ENCODE data around the gene ITGB6. TPM values are rescaled to one million over a fixed set of nuclear protein-coding genes. Genes with fewer than 3 reads are reported as not detected.

ITGB6 gene
- total RNA-seq, 3 donors from 2014 or later (not counting 1 experiment from before 2014, with no cell fraction given): not detected

DNA sequence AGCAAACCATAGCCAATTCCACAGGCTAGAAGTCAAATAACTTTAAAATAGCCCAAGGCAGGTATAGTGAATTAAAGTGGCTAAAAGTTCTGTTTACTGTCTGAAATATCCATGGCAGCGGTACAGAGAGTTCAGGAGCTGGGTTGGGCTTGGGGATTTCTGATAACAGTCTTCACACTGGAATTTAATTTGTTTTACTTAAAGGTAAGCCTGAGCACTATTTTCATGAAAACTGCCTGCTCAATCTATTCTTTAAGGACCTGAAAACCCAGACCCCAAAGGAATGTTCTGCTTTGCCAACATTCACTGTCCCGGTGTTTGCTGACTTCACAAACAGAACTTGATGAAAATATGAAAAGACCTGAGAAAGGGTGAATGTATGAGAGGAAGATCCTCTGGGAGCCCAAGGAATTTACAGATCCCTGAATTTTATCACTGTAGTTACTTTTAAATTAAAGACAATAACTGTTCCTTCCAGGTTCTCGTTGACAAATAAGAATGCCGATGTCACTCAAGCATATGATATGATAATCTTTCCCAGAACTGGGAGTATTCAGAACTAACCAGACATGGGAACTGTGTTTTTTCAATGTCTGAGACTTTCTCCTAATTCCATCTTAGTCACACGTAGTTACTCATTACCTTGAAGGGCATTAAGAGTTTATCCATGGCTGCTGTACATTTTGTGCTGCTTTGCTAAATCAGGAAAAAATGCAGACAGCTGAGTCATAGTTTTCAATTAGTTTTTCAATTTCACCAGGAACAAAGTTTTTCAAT is 28.3 kb upstream of the ITGB6 start:
- ATAC-seq: no peak
- no peak for DNase-seq
- H3K4me1 Mint-ChIP-seq: no peaks in the 10 kb centered on the region
- Histone ChIP-seq H3K9me3 (ENCODE audit: control insufficient read depth, insufficient read depth, low read length) (no peaks in the 10 kb centered on the region), H3K27me3 (ENCODE audit: control insufficient read depth, insufficient read depth, low read length) (no peaks in the 10 kb centered on the region), H3K27ac (ENCODE audit: low read length) (no peak overlapping the region), H3K36me3 (ENCODE audit: control insufficient read depth, insufficient read depth, low read length) (no peaks in the 10 kb centered on the region), H3K4me3 (ENCODE audit: low read length) (no peak overlapping the region), H3K4me1 (ENCODE audit: control insufficient read depth, insufficient read depth, low read length) (no peaks in the 10 kb centered on the region)
- H3K27ac Mint-ChIP-seq: no peak overlapping the region
- H3K36me3 Mint-ChIP-seq: no peaks in the 10 kb centered on the region
- H3K27me3 Mint-ChIP-seq (ENCODE audit: low read depth in 2 of 2): peaks cover 9 to 17% of the 10 kb centered on the region in 2 donors
- intact Hi-C loops (cut with micrococcal nuclease): no loop called here
- WGBS (ENCODE audit: insufficient coverage): 91% methylated on average over 5 of the region's 5 CpGs
- H3K4me3 Mint-ChIP-seq: no peak overlapping the region
- H3K9me3 Mint-ChIP-seq: no peaks in the 10 kb centered on the region
- TF ChIP-seq, protein P1, sequence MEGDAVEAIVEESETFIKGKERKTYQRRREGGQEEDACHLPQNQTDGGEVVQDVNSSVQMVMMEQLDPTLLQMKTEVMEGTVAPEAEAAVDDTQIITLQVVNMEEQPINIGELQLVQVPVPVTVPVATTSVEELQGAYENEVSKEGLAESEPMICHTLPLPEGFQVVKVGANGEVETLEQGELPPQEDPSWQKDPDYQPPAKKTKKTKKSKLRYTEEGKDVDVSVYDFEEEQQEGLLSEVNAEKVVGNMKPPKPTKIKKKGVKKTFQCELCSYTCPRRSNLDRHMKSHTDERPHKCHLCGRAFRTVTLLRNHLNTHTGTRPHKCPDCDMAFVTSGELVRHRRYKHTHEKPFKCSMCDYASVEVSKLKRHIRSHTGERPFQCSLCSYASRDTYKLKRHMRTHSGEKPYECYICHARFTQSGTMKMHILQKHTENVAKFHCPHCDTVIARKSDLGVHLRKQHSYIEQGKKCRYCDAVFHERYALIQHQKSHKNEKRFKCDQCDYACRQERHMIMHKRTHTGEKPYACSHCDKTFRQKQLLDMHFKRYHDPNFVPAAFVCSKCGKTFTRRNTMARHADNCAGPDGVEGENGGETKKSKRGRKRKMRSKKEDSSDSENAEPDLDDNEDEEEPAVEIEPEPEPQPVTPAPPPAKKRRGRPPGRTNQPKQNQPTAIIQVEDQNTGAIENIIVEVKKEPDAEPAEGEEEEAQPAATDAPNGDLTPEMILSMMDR (IDR thresholded peaks at IDR 0.05): no peak

DNA sequence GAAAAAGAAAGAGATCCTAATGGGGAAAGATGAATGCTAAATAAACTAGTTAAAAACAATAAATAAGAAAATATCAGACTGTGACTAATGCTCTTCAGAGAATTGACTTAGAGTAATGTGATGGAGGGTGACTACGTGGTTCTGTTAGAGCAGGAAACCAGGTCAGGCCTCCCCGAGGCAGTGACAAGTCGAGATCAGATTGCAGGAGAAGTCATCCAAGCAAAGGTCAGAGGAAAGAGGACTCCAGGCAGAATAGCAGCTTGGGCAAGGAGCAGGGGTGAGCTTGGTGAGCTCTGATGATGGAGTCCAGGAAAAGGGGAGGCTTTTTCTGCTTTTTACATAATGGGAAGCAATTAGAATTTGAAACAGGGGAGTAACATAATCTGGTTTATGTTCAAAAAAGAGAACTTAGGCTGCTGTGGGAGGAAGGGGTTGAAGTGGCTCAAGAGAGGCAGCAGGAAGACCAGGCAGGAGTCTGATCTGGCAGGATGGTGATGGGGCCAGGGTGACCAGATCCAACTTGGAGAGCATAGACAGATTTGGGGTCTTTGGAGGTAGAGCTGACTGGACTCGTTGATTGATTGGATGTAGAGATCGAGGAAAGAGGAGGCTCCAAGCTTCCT is 27.3 kb upstream of the ITGB6 start:
- Histone ChIP-seq H3K36me3 (ENCODE audit: control insufficient read depth, insufficient read depth, low read length) (no peaks in the 10 kb centered on the region), H3K27me3 (ENCODE audit: control insufficient read depth, insufficient read depth, low read length) (no peaks in the 10 kb centered on the region), H3K4me1 (ENCODE audit: control insufficient read depth, insufficient read depth, low read length) (no peaks in the 10 kb centered on the region), H3K4me3 (ENCODE audit: low read length) (no peak overlapping the region), H3K27ac (ENCODE audit: low read length) (no peak overlapping the region), H3K9me3 (ENCODE audit: control insufficient read depth, insufficient read depth, low read length) (no peaks in the 10 kb centered on the region)
- no peaks in the 10 kb centered on the region for H3K36me3 Mint-ChIP-seq
- no peak overlapping the region for H3K27ac Mint-ChIP-seq
- ATAC-seq (no peak), DNase-seq (no peak)
- 57% methylated on average over 5 of the region's 5 CpGs for WGBS (ENCODE audit: insufficient coverage)
- H3K4me3 Mint-ChIP-seq: no peak overlapping the region
- H3K9me3 Mint-ChIP-seq: no peaks in the 10 kb centered on the region
- H3K4me1 Mint-ChIP-seq: no peaks in the 10 kb centered on the region
- TF ChIP-seq, protein P1 (IDR thresholded peaks at IDR 0.05): no peak
- peaks cover 11 to 14% of the 10 kb centered on the region in 2 donors for H3K27me3 Mint-ChIP-seq (ENCODE audit: low read depth in 2 of 2)
- intact Hi-C loops (cut with micrococcal nuclease): no loop called here

GRCh38 chr2:160226367-160226766 is 26.3 kb upstream of the ITGB6 start:
- no peaks in the 10 kb centered on the region for H3K4me1 Mint-ChIP-seq
- H3K4me3 ChIP-seq (ENCODE audit: low read length): no peak overlapping the region
- H3K27ac Mint-ChIP-seq: no peak overlapping the region
- H3K27ac ChIP-seq (ENCODE audit: low read length): no peak overlapping the region
- DNase-seq (no peak), ATAC-seq (no peak)
- 87% methylated on average over 5 of the region's 5 CpGs for WGBS (ENCODE audit: insufficient coverage)
- H3K9me3 Mint-ChIP-seq: no peaks in the 10 kb centered on the region
- no peaks in the 10 kb centered on the region for H3K4me1 ChIP-seq (ENCODE audit: control insufficient read depth, insufficient read depth, low read length)
- no peaks in the 10 kb centered on the region for H3K36me3 Mint-ChIP-seq
- no peak overlapping the region for H3K4me3 Mint-ChIP-seq
- intact Hi-C loops (cut with micrococcal nuclease): no loop called here
- TF ChIP-seq, protein P1 (IDR thresholded peaks at IDR 0.05): no peak
- H3K9me3 ChIP-seq (ENCODE audit: control insufficient read depth, insufficient read depth, low read length): no peaks in the 10 kb centered on the region
- H3K27me3 ChIP-seq (ENCODE audit: control insufficient read depth, insufficient read depth, low read length): no peaks in the 10 kb centered on the region
- peaks cover 12 to 15% of the 10 kb centered on the region in 2 donors for H3K27me3 Mint-ChIP-seq (ENCODE audit: low read depth in 2 of 2)
- no peaks in the 10 kb centered on the region for H3K36me3 ChIP-seq (ENCODE audit: control insufficient read depth, insufficient read depth, low read length)
